Measurements from ENCODE around the gene TEDDM1. TPM values are rescaled to one million over a fixed set of nuclear protein-coding genes. Genes with fewer than 3 reads are reported as not detected.

TEDDM1 gene
- polyA plus RNA-seq, 4 donors, result 0.05 to 0.12 (median 0.10) TPM

- DNase-seq (ENCODE audit: low read depth in 4 of 4, low spot score in 3 of 4), result no peak
These were observed 7.3 kb upstream of the TEDDM1 start for GRCh38 chr1:182407724-182408123.

- no peak for DNase-seq (ENCODE audit: low read depth in 4 of 4, low spot score in 3 of 4)
These were observed 5.5 kb upstream of the TEDDM1 start for GRCh38 chr1:182406012-182406411.

GRCh38 chr1:182405578-182405977 is 5.1 kb upstream of the TEDDM1 start:
- DNase-seq (ENCODE audit: low read depth in 4 of 4, low spot score in 3 of 4), result no peak

GRCh38 chr1:182404781-182405180 is 4.3 kb upstream of the TEDDM1 start:
- no peak for DNase-seq (ENCODE audit: low read depth in 4 of 4, low spot score in 3 of 4)

- no peak for DNase-seq (ENCODE audit: low read depth in 4 of 4, low spot score in 3 of 4)
These were observed 2.6 kb downstream of the TEDDM1 start for GRCh38 chr1:182397653-182398393.

- DNase-seq (ENCODE audit: low read depth in 4 of 4, low spot score in 3 of 4), result no peak
These were observed 4.6 kb downstream of the TEDDM1 start for GRCh38 chr1:182395906-182396305.

GRCh38 chr1:182394055-182394775 is 6.3 kb downstream of the TEDDM1 start:
- no peak for DNase-seq (ENCODE audit: low read depth in 4 of 4, low spot score in 3 of 4)

GRCh38 chr1:182392050-182393028 is 8.1 kb downstream of the TEDDM1 start:
- DNase-seq (ENCODE audit: low read depth in 4 of 4, low spot score in 3 of 4), result peak in 2 of 4 donors; percentile 43 to 61

- peak; percentile 85 to 94 (median 90) for DNase-seq (ENCODE audit: low read depth in 4 of 4, low spot score in 3 of 4)
These were observed 9.0 kb downstream of the TEDDM1 start, which contains the start of gene GLUL for GRCh38 chr1:182391362-182392049. Gene GLUL (minus strand): TSS chr1:182391790. CDS start chr1:182388737, 3,053 bp downstream.

GRCh38 chr1:182391028-182391361 is 9.5 kb downstream of the TEDDM1 start:
- DNase-seq (ENCODE audit: low read depth in 4 of 4, low spot score in 3 of 4), result no peak

GRCh38 chr1:182389619-182390047 is 10.8 kb downstream of the TEDDM1 start:
- no peak for DNase-seq (ENCODE audit: low read depth in 4 of 4, low spot score in 3 of 4)

GRCh38 chr1:182388392-182389134 is 11.9 kb downstream of the TEDDM1 start:
- no peak for DNase-seq (ENCODE audit: low read depth in 4 of 4, low spot score in 3 of 4)

GRCh38 chr1:182387566-182387965 is 12.9 kb downstream of the TEDDM1 start:
- DNase-seq (ENCODE audit: low read depth in 4 of 4, low spot score in 3 of 4), result no peak

GRCh38 chr1:182386980-182387379 is 13.5 kb downstream of the TEDDM1 start:
- no peak for DNase-seq (ENCODE audit: low read depth in 4 of 4, low spot score in 3 of 4)

GRCh38 chr1:182385885-182386853 is 14.3 kb downstream of the TEDDM1 start:
- DNase-seq (ENCODE audit: low read depth in 4 of 4, low spot score in 3 of 4), result no peak

- no peak for DNase-seq (ENCODE audit: low read depth in 4 of 4, low spot score in 3 of 4)
These were observed 16.0 kb downstream of the TEDDM1 start for GRCh38 chr1:182384387-182384960.

GRCh38 chr1:182383934-182384333 is 16.5 kb downstream of the TEDDM1 start:
- no peak for DNase-seq (ENCODE audit: low read depth in 4 of 4, low spot score in 3 of 4)

- DNase-seq (ENCODE audit: low read depth in 4 of 4, low spot score in 3 of 4), result no peak
These were observed 17.3 kb downstream of the TEDDM1 start for GRCh38 chr1:182383037-182383661.

Data from right renal pelvis (tissue), 4 donors.